Mucosa of descending colon (tissue), 3 donors: Measurements from ENCODE around the gene RDH5. TPM values are rescaled to one million over a fixed set of nuclear protein-coding genes. Genes with fewer than 3 reads are reported as not detected.
A peak's percentile ranks its signal among the peaks of the same experiment; 100 is the strongest.

Experiments
- ATAC-seq: fragments of 200-7000 bp; cut with Tn5 transposase; one replicate; pipeline ENCODE4 v1.9.1; 2020; ENCODE audit warnings: mild to moderate bottlenecking, moderate library complexity
- DNase-seq, 3 donors: peaks; one replicate each; pipeline ENCODE4 v3.0.0-alpha.2; 2020
- H3K36me3 ChIP-seq: fragments of 200-600 bp; one replicate; pipeline ENCODE4 v1.8.0; 2021; ENCODE audit warnings: low read depth, mild to moderate bottlenecking
- H3K4me1 ChIP-seq: fragments of 200-600 bp; one replicate; pipeline ENCODE4 v1.8.0; 2021; ENCODE audit warnings: low read depth, mild to moderate bottlenecking
- H3K4me3 ChIP-seq: fragments of 200-600 bp; one replicate; pipeline ENCODE4 v1.8.0; 2021; ENCODE audit warnings: mild to moderate bottlenecking
- H3K9me3 ChIP-seq: fragments of 200-600 bp; one replicate; pipeline ENCODE4 v1.8.0; 2021; ENCODE audit warnings: mild to moderate bottlenecking
- CTCF ChIP-seq: fragments of 200-600 bp; IDR thresholded peaks from one replicate; pipeline ENCODE4 v1.8.0; 2022; ENCODE audit warnings: antibody characterized with exemption, mild to moderate bottlenecking
- intact Hi-C, 2 donors: fragments of 100-400 bp; cut with DNase I in 1 of 2; cut with micrococcal nuclease in 1 of 2; formaldehyde crosslinking; loops; one replicate each; pipeline versions ENCODE4 v1.11.0 to v1.11.1; 2022; cut with DNase I, micrococcal nuclease
- total RNA-seq, 3 donors: library from RNA; stranded (reverse); fragmentation: NEBNext Ultra II Directional in 2 of 3; extraction: Animal tissue kit (Norgen Biotek cat#: 25700) in 2 of 3; gene quantifications; one replicate each; pipeline versions ENCODE4 v1.2.1 to v1.2.4, GENCODE V29; 2021 to 2023
- donor health status: DM: no; HTN: no; CAD: no; lungs with moderate emphysema.
- donor health status: DM: no; HTN: no; CAD: no.
- donor health status: DM: no; HTN: yes; CAD: no.

Gene RDH5
- total RNA-seq, 3 donors from 2014 or later = 21.5 to 48.1 (median 35.8) TPM

GRCh38 chr12:55734595-55734994 is 14.4 kb downstream of the RDH5 start:
- Histone ChIP-seq H3K4me3 (no peak overlapping the region), H3K36me3 (no peaks in the 10 kb centered on the region), H3K9me3 (no peaks in the 10 kb centered on the region), H3K4me1 (peaks cover 14% of the 10 kb centered on the region)
- DNase-seq (no peak), ATAC-seq (no peak)
- no peak for TF ChIP-seq CTCF
- intact Hi-C loops = loop anchor here in 1 of 2 donors (10.0 kb wide), 1 partner anchor 200 kb away; the partner anchor contains the start of gene DGKA

GRCh38 chr12:55736076-55736475 is 15.9 kb downstream of the RDH5 start:
- TF ChIP-seq CTCF = no peak
- intact Hi-C loops = loop anchor here in 1 of 2 donors (10.0 kb wide), 1 partner anchor 199 kb away; the partner anchor contains the start of gene DGKA
- Histone ChIP-seq H3K9me3 (no peaks in the 10 kb centered on the region), H3K4me3 (no peak overlapping the region), H3K4me1 (peaks cover 10% of the 10 kb centered on the region), H3K36me3 (no peaks in the 10 kb centered on the region)
- no peak for ATAC-seq
- DNase-seq = no peak

GRCh38 chr12:55736780-55737580 is 16.8 kb downstream of the RDH5 start:
- Histone ChIP-seq H3K36me3 (no peaks in the 10 kb centered on the region), H3K4me3 (no peak overlapping the region), H3K4me1 (peaks cover 10% of the 10 kb centered on the region), H3K9me3 (no peaks in the 10 kb centered on the region)
- DNase-seq (peak; percentile 83 to 92 (median 91)), ATAC-seq (peak; percentile 91)
- intact Hi-C loops = loop anchor here in 1 of 2 donors (10.0 kb wide), 1 partner anchor 198 kb away; the partner anchor contains the start of gene DGKA
- TF ChIP-seq CTCF = peak; percentile 88

GRCh38 chr12:55737581-55738122 is 17.5 kb downstream of the RDH5 start:
- ATAC-seq (no peak), DNase-seq (no peak)
- Histone ChIP-seq H3K9me3 (no peaks in the 10 kb centered on the region), H3K4me1 (peaks cover 10% of the 10 kb centered on the region), H3K36me3 (no peaks in the 10 kb centered on the region), H3K4me3 (no peak overlapping the region)
- TF ChIP-seq CTCF = no peak
- intact Hi-C loops = loop anchor here in 1 of 2 donors (10.0 kb wide), 1 partner anchor 197 kb away; the partner anchor contains the start of gene DGKA

GRCh38 chr12:55738123-55739024 is 18.2 kb downstream of the RDH5 start:
- intact Hi-C loops = loop anchor here in 1 of 2 donors (10.0 kb wide), 1 partner anchor 196 kb away; the partner anchor contains the start of gene DGKA
- DNase-seq (peak; percentile 80 to 96 (median 91)), ATAC-seq (peak; percentile 65)
- H3K36me3 ChIP-seq = no peaks in the 10 kb centered on the region
- H3K4me3 ChIP-seq = no peak overlapping the region
- peaks cover 11% of the 10 kb centered on the region for H3K4me1 ChIP-seq
- TF ChIP-seq CTCF = peak; percentile 78
- H3K9me3 ChIP-seq = no peaks in the 10 kb centered on the region
